GM18867 (cell line): Measurements from ENCODE around the gene SLC34A1.
A peak's percentile ranks its signal among the peaks of the same experiment; 100 is the strongest.

ENCODE experiments used
- ATAC-seq: cut with Tn5 transposase; IDR thresholded peaks from one replicate; pipeline ENCODE4 v1.9.1; 2021; ENCODE audit warnings: mild to moderate bottlenecking, moderate library complexity; ENCODE audit not compliant: unreplicated experiment

SLC34A1 gene

DNA sequence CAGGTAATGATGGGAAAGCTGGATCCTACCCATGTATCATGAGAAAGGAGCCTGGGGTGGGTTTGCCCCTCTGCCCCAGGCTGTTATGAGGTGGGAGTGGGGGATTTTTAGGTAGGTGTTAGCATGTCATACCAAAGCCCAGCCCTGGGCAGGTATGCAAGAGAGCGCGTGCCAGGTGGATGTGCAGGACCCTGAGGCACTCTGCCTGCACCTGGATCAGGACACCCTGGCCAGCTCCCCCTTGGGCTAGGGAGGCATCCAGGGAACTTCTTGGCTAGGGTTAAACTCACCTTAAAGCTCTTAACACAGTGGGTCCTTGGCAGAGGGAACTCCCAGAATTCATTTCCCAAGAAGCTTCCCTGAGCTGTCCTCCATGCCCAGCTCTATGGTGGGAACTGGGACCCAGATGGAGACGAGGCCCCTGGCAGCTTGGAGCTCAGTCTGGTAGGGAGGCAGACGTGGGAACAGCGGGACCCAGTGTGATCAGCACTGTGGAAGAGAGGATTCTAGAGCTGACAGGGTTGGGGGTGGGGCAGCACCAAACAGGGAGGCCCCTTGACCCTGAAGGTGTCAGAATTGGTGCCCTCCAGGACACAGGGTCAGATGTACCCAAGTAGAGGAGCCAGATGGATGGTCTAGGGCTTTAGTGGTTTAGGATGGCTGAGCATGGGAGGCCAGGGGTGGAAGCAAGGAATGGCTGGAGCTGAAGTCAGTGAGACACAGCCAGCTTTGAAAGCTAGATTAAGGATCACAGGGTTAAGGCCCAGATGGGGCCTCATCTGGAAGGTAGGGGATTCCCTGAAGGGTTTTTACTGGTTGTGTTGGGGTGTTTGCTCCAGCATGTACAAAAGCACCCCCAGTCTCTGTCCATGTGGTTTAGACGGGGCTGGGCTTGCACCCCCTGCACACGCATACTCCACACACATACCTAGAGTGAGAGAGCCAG, 60.1 kb downstream of the SLC34A1 start:
- ATAC-seq = no peak

DNA sequence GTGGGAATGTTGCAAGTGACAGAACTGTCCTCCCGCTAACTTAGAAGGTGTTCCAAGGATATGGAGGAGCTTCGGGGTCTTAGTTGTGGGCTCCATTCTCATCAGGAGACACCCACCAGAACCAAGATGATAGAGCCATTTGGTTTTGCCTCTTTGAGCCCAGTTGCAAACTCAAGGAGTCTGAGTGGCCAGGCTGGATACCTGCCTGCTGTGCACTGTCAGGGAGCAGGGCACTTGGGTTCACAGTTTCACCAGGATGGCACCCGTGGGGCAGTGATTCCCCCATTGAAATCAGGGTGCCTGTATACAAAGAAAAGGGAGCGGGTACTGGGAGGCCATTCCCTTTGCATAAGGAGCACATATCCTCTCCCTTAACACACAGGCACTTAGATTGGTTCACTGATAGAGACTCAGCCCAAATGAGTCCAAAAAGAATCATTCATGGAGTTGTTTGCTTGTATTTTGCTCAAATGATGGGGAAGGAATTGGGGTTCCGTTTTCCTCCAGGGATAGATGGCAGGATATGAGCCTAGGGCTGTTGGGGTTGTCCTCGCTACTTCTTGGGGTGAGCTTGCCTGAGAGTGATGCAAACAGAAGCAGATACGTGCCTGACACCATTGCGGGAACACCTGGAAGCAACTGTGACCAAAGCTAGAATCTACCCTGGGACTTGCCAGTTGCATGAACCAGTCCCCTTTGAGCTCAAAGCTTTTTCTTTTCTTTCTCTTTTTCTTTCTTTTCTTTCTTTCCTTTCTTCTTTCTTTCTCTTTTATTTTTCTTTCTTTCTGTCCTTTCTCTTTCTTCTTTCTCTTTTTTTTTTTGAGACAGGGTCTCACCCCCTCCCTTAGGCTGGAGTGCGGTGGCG, 61.0 kb downstream of the SLC34A1 start:
- ATAC-seq = no peak

DNA sequence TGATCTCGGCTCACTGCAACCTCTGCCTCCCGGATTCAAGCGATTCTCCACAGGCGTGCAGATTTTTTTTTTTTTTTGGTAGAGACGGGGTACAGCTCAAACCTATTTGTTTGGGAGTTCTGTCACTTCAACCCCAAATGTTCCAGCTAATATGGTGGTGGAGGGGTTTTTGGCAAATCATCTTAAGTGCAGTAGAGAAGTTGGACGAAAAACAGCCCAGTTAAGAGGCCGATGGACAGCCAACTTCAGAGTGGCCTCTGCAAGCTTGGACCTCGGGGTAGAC, 61.6 kb downstream of the SLC34A1 start:
- no peak for ATAC-seq

DNA sequence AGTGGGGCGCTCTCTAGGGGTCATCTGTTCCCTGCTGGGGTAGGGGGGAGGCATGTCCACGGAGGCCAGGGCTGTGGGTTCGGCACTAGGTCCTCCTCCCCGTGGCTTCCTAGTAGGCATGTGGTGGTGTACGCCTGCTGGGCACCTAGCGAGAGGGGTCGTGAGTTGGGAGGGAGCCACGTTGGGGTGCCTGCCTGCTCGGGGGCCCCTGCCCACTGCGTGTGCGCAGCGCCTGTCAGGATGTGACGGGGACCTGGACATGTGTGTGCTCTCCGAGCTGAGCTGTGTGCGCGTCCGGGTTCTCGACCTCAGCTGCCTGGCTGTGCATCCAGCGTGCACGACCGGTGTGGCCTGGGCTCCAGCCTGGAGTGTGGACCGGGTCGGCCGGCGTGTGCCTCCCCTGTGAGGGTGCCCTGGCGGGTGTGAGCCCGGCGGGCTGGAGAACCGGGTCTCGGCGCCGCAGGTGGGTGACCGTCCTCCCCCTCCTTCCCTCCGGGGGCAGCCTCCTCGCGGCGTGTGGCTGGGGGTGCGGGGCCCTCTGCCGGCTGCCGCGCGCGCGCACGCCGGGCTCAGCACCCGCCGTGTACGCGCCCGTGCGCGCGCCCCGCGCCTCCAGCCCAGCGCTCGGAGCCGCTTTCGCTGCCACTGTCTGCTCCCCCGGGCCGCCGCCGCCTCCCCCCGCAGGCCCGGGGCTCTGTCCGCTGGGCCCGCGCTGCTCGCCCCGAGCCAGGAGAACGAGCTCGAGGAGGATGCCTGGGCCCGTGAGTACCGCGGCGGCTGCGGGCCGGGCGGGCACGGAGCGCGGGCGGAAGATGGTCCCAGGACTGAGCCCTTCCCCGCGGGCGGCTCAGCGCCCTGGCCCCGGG, 62.2 kb downstream of the SLC34A1 start, which contains the start of gene PRR7:
PRR7 (plus strand) TSS at position 615 of the 866 bp plus-strand sequence. CDS start 8,254 bp downstream, outside the sequence.
- peak; percentile 56 for ATAC-seq

DNA sequence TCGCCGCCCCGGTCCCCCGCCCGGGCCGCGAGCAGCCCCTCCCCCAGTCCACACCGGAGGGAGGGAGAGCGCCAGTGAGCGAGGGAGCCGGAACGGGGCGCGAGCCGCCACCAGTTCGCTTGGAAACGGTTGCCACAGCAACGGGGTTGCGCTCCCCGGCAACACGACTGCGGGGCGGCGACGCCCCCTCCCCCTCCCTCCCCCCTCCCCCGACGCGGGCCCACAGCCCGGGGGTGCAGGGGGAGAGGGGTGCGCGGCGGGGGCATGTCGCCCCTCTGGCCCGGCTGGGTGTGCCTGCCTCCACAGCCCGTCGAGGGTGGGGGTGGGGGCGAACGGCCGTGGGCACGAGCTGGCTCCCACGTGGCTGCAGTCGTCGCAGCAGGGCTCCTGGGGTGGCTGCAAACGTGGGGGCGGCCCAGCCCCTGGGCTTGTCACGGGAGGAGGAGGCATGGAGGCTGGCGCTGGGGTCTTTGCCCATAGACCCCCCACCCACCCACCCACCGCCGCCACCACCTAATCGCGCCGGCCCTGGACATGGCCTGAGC, 62.9 kb downstream of the SLC34A1 start:
- peak; percentile 27 for ATAC-seq

DNA sequence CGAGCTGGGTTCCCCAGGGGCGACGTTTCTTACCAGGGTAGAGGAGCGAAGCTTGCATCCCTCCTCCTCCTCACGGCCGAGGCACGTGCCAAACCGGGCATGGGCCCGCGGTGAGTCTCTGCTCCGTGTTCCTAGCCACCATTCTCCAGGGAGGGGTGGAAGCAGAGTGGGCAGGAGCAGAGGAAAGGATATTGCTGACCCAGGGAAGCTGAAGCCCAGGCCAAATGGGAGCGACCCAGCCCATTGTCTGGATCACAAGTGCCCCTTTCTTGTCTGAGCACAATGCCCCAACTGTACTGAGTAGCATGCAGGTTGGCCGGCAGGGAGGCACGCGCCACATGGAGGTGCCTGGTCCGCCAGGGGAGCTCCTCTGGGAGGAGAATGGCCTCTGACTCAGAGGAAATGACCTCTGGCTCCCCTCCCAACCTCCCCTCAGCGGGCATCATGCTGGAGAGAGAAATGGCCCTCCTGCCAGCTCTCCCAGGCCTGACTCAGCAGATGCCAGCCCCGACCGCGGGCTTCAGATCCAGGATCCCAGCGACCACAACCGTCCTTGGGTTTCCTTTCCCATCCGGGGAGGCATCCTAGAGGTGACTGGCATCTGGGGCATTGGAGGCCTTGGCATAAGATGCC, 63.5 kb downstream of the SLC34A1 start:
- no peak for ATAC-seq
